Superior temporal gyrus (tissue), 1 donor: Measurements from ENCODE around the gene WDR37.

Experiments
- DNase-seq: peaks from one replicate; pipeline ENCODE4 v3.0.0-alpha.2; 2016; ENCODE audit errors: extremely low spot score

WDR37 gene

DNA sequence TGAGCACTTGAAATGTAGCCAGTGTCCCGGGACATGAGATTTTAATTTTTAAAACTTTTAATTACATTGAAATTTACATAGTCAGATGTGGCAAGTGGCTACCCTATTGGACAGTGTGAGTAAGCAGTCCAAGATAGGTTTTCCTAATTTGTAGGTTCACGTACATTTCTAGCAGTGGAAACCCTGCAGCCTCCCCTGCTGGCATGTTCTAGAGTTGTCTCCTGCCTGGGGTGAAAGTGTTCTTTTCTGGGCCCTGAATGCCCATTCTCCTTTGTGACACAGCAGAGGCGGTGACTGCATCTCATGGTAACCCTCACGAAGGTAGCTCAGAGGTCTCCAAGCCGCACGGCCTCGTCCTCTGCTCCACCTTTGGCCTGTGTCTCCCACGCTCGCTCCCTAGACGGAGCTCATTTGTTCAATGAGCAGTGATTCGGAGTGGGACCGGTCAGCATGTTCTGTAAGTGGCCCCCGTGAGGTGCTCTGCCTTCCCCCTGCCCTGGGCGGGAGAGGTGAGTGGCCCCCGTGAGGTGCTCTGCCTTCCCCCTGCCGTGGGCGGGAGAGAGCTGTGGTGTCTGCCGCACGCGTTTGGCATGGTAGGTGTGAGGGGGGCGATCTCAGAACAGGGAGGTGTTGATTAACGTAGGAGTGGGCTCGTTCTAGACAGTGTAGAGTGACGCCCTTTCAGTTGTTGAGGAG, 18.0 kb downstream of the WDR37 start:
- DNase-seq: no peak

- no peak for DNase-seq
Measured at GRCh38 chr10:1074748-1075308, 18.6 kb downstream of the WDR37 start.

GRCh38 chr10:1078668-1079067, 22.5 kb downstream of the WDR37 start:
- no peak for DNase-seq

DNA sequence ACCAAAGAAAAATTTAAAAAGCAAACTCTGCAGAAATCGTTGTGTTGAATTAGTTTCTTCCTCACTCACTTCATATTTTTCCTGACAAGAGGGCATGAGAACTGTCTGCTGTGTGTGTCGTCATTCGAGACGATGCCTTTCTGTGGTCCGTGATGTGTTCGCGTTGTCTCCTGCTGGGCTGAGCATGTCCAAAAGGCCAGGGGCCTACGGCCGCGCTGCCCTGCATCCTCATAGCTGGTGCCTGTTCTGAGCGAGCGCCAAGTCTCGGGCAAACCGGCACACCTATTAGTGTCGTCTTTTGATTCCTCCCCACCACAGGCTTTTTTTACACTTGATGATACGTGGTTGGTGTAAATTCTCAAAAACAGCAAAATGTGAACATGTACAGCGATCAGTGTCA, 27.4 kb downstream of the WDR37 start:
- no peak for DNase-seq

- DNase-seq: no peak
Measured at GRCh38 chr10:1084011-1084950, 28.1 kb downstream of the WDR37 start.

DNA sequence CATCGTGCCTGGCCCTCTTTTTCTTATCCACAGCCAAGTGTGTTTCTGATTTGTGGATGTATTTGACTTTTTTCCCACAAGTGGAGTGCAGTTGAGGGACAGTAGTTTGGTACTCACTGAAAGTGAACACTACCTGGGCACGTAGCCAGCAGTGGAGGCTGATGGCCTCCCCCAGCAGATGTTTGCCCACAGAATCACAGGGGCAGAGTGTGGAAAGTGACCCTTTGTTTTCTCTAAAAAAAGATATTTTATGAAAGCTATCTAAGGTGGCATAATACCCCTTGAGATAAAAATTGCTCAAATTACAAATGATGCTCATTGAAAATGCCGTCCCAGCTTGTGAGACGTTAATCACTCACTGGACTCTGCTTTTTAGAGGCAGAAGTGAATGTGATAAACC, 29.1 kb downstream of the WDR37 start:
- DNase-seq: no peak

DNA sequence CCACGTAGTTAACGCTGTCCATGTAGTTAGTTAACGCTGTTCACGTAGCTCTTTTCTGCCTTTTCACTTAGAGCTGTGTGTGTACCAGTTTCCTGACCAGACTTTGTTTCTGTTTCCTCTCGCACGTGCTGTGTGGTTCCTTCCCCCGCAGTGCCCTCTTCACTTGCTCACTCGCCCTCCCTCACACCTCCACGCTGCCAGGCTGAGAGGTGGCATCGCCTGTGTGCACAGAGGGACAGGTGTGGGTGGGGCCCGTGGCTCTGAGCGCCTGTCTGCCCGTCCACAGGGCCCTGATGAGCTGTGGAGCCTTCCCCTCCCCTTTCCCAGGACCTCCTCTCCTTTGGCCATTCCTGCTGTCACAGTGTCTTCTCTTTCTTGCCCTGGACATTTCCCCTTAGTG, 30.6 kb downstream of the WDR37 start:
- DNase-seq: no peak

DNA sequence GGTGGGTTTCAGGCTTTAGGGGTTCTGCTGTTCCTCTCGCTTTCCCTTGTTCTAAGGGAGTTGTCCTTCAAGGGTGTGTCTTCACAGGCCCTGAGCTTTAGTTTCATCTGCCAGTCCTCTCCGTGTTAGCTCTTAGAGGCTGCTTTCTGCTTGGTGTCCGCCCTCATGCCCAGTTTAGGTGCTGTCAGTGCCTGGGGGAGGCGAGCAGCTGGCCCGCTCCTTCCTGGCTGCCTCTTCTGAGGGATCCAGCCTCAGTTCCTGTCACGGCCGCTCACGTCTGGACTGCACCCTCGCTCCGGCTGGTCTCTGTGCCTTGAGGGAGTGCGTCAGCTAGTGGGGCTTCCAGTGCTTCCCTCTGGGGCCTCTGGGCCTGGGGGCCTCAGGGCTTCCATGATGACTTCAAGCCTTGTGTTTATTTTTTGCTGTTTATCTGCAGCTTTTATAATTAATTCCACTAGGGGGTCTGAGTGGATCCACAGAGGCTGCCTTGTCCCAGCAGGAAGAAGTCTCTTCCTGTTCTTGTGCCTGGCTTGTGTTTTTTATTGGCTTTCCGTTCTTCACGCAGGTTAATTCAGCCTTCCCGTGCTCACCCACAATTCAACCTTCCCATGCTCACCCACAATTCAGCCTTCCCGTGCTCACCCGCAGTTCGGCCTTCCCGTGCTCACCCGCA, 33.0 kb downstream of the WDR37 start:
- DNase-seq: no peak

- DNase-seq: no peak
Measured at GRCh38 chr10:1090696-1091095, 34.5 kb downstream of the WDR37 start.

DNA sequence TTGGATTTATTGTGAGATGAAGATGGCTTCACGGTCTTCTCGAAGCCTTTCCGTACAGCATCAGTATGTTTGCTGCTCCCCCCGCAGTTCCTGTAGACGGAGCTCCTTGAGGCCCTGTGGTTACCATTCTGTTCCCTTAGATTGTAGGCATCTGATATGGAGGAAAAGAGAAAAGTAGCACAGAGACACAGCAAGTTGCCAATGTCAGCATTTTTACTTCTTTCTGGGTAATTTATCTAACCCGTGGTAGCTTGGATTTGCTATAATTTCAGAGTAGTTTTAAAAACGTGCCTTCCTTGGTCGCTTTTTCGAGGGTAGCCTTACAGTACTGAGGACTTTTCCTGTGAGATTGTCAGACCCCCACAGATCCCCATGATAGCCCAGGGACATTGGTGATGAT, 37.5 kb downstream of the WDR37 start:
- no peak for DNase-seq

DNA sequence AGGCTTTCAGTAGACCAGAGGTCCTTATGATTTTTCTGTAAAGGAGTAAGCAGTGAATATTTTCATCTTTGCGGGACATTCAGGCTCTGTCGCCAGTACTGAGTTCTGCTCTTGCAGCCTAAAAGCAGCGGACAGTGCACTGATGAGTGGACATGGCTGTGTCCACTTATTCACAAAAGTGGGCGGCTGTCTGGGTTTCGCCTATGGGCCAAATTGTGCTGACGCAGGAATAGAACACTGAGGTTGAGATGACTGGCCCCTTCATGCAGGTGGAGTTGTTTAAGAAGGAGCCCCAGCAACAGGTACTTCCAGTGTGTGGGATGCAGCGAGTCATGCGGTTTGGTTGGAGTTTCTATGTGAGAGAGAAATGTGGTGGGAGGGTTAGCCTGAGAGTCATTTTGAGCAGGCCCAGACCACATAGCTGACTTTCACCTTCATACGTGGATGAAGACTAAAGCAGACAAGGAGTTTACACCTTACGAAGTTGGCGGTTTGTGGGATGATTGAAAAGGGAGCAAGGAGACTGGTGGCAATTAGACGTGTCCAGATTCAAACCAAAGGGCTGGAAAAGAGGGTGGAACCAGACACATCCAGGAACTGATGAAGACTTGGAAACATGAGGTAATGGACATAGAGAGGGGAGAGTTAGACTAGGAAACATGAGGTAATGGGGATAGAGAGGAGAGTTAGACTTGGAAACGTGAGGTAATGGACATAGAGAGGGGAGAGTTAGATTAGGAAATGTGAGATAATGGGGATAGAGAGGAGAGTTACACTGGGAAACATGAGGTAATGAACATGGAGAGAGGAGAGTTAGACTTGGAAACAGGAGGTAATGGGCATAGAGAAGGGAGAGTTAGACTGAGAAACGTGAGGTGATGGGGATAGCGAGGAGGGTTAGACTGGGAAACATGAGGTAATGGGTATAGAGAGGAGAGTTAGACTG, 38.2 kb downstream of the WDR37 start:
- no peak for DNase-seq

DNA sequence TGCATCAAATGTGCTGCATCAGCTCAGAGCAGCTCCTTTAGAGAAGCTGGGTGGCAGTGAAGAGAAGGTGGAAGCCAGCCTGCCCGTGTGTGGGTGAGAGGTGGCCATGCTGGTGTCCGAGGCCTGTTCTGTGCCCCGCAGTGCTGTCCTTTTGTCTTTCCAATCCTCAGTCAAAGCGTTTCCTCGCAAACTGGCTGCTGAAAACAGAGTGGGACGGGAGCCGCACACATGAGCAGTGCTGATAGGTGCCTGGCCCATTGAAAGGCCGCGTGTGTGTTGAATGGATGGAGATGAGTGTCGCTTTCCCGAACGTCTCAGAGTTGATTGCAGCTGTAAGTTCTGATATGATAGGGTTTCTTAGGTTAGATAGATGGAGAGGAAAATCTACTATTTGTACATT, 39.3 kb downstream of the WDR37 start:
- no peak for DNase-seq

DNA sequence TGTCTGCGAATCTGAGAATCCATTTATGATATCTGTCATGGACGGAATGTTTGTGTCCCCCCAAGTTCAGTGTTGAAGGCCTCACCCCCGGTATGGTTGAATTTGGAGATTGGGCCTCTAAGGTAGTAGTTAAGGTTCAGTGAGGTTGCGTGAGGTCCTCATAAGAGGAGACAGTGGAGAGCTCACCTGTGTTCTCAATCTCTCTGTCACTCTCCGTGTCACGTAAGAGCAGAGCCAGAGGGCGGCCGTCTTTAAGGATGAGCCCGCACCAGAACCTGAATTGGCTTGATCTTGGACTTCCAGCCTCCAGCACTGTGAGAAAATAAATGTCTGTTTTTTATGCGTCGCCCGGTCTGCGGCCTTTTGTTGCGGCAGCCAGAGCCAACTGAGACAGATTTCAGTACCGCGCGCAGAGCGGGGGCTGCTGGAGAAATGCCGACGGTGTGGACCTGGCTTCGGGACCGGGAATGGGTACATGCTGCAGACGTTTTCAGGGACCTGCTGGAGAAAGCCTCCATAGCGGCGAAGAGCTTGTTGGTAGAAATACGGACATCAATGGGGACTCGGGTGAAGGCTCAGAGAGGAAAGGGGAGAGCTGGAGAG, 40.2 kb downstream of the WDR37 start:
- DNase-seq: no peak

- DNase-seq: no peak
Measured at GRCh38 chr10:1097436-1097835, 41.3 kb downstream of the WDR37 start.

- no peak for DNase-seq
Measured at GRCh38 chr10:1100143-1100542, 44.0 kb downstream of the WDR37 start.

DNA sequence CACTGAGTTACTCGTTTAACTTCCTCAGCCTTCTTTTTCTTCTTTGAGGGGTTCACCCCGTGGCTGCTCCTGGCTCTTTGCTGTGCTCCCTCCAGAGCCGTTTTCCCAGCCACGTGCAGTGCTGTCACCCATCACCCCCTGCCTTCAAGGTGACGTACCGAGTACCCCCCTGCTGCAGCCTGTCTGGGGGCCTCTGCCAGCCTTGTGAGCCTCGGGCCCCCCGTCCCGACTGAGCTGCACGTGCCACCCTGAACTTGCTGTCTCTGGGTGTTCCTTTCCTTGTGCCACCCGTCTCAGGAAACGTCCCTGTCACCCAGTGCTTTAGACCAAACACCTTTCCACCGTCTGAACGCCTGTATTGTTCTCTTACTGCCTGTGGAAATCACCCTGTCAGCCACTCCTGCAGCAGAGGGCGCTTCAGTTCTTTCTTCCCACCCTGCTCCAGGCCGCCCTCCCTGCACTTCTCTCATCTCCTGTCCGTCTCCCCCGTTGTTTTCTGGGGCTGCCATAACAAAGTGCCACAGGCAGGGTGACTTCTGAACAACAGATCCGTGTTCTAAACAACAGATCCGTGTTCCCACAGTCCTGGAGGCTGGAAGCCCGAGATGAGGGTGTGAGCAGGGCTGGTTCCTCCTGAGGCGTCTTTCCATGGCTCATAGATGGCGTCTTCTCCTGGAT, 44.6 kb downstream of the WDR37 start:
- DNase-seq: no peak

DNA sequence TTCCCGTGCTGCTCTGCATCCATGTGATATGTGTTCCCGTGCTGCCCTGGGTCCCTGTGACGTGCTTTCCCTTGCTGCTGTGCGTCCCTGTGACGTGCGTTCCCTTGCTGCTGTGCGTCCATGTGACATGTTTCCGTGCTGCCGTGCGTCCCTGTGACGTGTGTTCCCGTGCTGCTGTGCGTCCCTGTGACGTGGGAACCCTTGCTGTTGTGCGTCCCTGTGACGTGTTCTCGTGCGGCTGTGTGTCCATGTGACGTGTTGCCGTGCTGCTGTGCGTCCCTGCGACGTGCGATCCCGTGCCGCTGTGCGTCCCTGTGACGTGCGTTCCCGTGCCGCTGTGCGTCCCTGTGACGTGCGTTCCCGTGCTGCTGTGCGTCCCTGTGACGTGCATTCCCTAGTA, 45.8 kb downstream of the WDR37 start:
- DNase-seq: no peak

- DNase-seq: no peak
Measured at GRCh38 chr10:1102416-1102815, 46.2 kb downstream of the WDR37 start.

GRCh38 chr10:1102831-1103230, 46.6 kb downstream of the WDR37 start:
- no peak for DNase-seq

DNA sequence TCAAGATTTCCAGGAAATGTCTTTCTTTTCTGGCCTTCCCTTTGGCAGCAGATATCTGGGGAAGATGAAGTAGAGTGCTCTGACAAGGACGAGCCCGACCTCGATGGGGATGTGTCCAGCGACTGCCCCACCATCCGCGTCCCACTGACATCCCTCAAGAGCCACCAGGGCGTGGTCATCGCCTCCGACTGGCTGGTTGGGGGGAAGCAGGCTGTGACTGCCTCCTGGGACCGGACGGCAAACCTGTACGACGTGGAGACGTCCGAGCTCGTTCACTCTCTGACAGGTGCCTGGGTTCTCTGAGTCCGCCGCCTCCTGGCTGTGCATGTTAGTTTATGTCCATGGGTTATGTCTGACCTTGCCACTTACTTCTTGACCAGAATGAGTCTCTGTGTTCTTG, 47.4 kb downstream of the WDR37 start:
- DNase-seq: no peak
